OCI-LY3 (cell line): ENCODE data around the gene ST8SIA2.
"Not testable (repeated sequence)": the region's sequence is repeated elsewhere in the genome, so short reads cannot be mapped to it uniquely, and the experiment has no call there.

ENCODE experiments used
- H2AFZ ChIP-seq: fragments of 200-600, 300-600 bp; shearing (Covaris generic); 2 replicates; pipeline ENCODE4 v1.6.0; 2014; ENCODE audit warnings: antibody characterized with exemption, low read depth, low read length
- H3K27ac ChIP-seq: fragments of 200-600, 300-600 bp; sonication (generic); 2 replicates; pipeline ENCODE4 v1.5.1; 2014; ENCODE audit warnings: mild to moderate bottlenecking, low read length, moderate library complexity, mixed read lengths
- H3K27me3 ChIP-seq: fragments of 200-600, 300-600 bp; sonication (generic); 2 replicates; pipeline ENCODE4 v1.6.1; 2014; ENCODE audit warnings: low read depth, low read length, mixed read lengths
- H3K36me3 ChIP-seq: fragments of 200-600, 300-600 bp; sonication (generic); replicated peaks from 2 replicates; pipeline ENCODE3; 2014; ENCODE audit warnings: low read depth, low read length, mixed read lengths
- H3K4me1 ChIP-seq: fragments of 300-600, 200-600 bp; sonication (generic); 2 replicates; pipeline ENCODE4 v1.6.1; 2014; ENCODE audit warnings: low read length, mixed read lengths
- H3K4me2 ChIP-seq: fragments of 200-600, 300-600 bp; sonication (generic); 2 replicates; pipeline ENCODE4 v1.6.1; 2014; ENCODE audit warnings: low read length, mixed read lengths
- H3K4me3 ChIP-seq: fragments of 300-600, 200-600 bp; sonication (generic); 2 replicates; pipeline ENCODE4 v1.5.1; 2014; ENCODE audit warnings: antibody characterized with exemption, mild to moderate bottlenecking, low read length, moderate library complexity
- H3K79me2 ChIP-seq: fragments of 300-600, 200-600 bp; shearing (Covaris generic); 2 replicates; pipeline ENCODE4 v1.6.1; 2014; ENCODE audit warnings: mild to moderate bottlenecking, low read length, mixed read lengths
- H3K9ac ChIP-seq: fragments of 300-600, 200-600 bp; shearing (Covaris generic); 2 replicates; pipeline ENCODE4 v1.6.0; 2014; ENCODE audit warnings: mild to moderate bottlenecking, low read length, moderate library complexity
- H3K9me3 ChIP-seq: fragments of 200-600, 300-600 bp; shearing (Covaris generic); 2 replicates; pipeline ENCODE4 v1.6.1; 2014; ENCODE audit warnings: low read length, mixed read lengths; ENCODE audit not compliant: insufficient read depth
- H4K20me1 ChIP-seq: fragments of 200-600, 300-600 bp; sonication (generic); 2 replicates; pipeline ENCODE4 v1.6.1; 2016; ENCODE audit warnings: low read length, mixed read lengths; ENCODE audit not compliant: insufficient read depth
- EZH2phosphoT487 ChIP-seq: fragments of 200-600 bp; shearing (Covaris generic); IDR thresholded peaks from 2 replicates; pipeline ENCODE4 v1.6.1; 2018; ENCODE audit warnings: antibody characterized with exemption, mixed run types, low read depth
- TF ChIP-seq, protein P1 (sequence below): fragments of 200-600, 300-600 bp; sonication (generic); IDR thresholded peaks from 2 replicates; pipeline ENCODE4 v1.5.1; 2014; ENCODE audit warnings: antibody characterized with exemption, low read length, low read depth

ST8SIA2 gene

DNA sequence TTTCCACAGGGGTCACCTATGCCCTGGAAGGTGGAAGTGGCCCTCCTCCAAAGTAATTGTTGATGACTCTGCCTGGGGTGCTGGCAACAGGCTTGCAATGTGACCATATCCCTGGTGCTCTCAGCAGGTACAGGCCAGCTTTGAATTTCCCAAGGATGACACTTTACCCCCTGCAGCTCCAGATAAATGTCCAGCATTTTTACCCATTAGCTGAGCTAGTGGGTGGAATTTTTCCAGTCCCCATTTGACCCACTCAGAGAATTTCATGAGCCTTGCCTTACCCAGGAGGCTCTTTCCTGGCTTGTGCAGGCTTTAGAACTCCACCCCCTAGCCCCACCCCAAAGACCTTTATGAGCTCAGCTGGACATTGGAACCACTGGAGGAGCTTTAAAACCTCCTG lies 77.6 kb downstream of the ST8SIA2 start:
- Histone ChIP-seq H3K9me3 (no peaks in the 10 kb centered on the region), H3K27ac (no peak overlapping the region), H3K79me2 (no peaks in the 10 kb centered on the region), H3K36me3 (no peaks in the 10 kb centered on the region), H3K9ac (no peak overlapping the region), H3K4me2 (no peak overlapping the region), H3K4me1 (no peaks in the 10 kb centered on the region), H3K4me3 (no peak overlapping the region), H2AFZ (no peak overlapping the region), H4K20me1 (no peaks in the 10 kb centered on the region), H3K27me3 (peaks cover 13% of the 10 kb centered on the region; the same call in 1 of the 2 replicates)
- no peak for TF ChIP-seq EZH2phosphoT487
- TF ChIP-seq, protein P1, sequence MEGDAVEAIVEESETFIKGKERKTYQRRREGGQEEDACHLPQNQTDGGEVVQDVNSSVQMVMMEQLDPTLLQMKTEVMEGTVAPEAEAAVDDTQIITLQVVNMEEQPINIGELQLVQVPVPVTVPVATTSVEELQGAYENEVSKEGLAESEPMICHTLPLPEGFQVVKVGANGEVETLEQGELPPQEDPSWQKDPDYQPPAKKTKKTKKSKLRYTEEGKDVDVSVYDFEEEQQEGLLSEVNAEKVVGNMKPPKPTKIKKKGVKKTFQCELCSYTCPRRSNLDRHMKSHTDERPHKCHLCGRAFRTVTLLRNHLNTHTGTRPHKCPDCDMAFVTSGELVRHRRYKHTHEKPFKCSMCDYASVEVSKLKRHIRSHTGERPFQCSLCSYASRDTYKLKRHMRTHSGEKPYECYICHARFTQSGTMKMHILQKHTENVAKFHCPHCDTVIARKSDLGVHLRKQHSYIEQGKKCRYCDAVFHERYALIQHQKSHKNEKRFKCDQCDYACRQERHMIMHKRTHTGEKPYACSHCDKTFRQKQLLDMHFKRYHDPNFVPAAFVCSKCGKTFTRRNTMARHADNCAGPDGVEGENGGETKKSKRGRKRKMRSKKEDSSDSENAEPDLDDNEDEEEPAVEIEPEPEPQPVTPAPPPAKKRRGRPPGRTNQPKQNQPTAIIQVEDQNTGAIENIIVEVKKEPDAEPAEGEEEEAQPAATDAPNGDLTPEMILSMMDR: no peak

DNA sequence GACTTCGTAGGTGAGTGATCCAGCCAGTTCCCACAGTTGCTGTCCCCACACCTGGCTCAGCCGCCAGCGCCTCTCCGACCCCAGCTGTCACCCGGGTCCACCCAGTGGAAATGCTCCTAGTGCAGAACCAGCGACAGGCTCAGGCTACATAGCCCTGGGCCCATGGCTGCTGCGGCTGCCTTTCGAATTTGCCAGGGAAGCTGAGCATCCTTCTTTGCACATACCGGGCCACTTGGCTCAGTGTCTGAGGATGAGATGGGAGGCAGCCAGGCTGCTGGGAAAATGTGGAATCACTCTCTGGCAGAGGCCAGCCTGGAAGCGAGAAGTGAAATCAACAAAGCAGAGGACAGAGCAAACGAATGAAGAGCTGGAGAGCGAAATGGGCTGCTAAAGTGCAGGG lies 80.1 kb downstream of the ST8SIA2 start:
- no peaks in the 10 kb centered on the region for H3K36me3 ChIP-seq
- H3K27me3 ChIP-seq: peaks cover 17% of the 10 kb centered on the region; the same call in 1 of the 2 replicates
- H3K9ac ChIP-seq: no peak overlapping the region
- H3K4me1 ChIP-seq: no peaks in the 10 kb centered on the region
- H3K9me3 ChIP-seq: no peaks in the 10 kb centered on the region
- H3K4me2 ChIP-seq: no peak overlapping the region
- no peak overlapping the region for H2AFZ ChIP-seq
- H3K27ac ChIP-seq: no peak overlapping the region
- no peak overlapping the region for H3K4me3 ChIP-seq
- TF ChIP-seq EZH2phosphoT487: no peak
- TF ChIP-seq, protein P1: no peak
- no peaks in the 10 kb centered on the region for H4K20me1 ChIP-seq
- no peaks in the 10 kb centered on the region for H3K79me2 ChIP-seq

DNA sequence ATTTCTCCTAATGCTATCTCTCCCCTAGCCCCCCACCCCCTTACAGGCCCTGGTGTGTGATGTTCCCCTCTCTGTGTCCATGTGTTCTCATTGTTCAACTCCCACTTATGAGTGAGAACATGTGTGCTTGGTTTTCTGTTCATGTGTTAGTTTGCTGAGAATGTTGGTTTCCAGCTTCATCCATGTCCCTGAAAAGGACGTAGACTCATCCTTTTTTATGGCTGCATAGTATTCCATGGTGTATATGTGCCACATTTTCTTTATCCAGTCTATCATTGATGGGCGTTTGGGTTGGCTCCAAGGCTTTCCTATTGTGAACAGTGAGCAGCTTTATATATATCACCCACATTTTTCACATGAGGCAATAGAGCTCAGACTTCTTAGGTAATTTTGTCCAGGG lies 86.0 kb downstream of the ST8SIA2 start:
- H3K79me2 ChIP-seq, H3K4me1 ChIP-seq, H3K9ac ChIP-seq, H3K4me2 ChIP-seq, H3K36me3 ChIP-seq, H2AFZ ChIP-seq, H3K4me3 ChIP-seq, H3K9me3 ChIP-seq, H3K27ac ChIP-seq, H3K27me3 ChIP-seq, H4K20me1 ChIP-seq: not testable (repeated sequence)

DNA sequence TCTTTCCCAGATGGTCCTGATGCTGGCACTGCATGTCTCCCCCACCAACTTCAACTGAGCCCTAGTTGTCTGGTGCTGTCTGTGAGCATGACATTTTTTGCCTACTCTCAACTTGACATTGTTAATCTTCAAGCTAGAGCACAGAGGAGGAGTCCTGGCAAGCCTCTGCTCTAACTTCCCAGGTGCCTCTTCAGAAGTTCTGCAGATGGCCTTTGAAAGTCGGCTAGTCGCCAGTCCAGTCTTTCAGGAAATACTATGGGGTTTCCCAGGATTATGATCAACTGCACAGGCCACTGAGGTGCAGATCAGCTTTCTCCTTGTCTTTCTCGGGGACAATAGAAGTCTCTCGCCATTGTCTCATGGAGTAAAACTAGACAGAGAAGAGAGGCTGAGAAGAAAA lies 86.7 kb downstream of the ST8SIA2 start:
- Histone ChIP-seq H4K20me1 (no peaks in the 10 kb centered on the region), H2AFZ (no peak overlapping the region), H3K27me3 (peaks cover 8% of the 10 kb centered on the region), H3K9ac (no peak overlapping the region), H3K4me1 (no peaks in the 10 kb centered on the region), H3K9me3 (no peaks in the 10 kb centered on the region), H3K4me3 (no peak overlapping the region), H3K79me2 (no peaks in the 10 kb centered on the region), H3K27ac (no peak overlapping the region), H3K4me2 (no peak overlapping the region), H3K36me3 (no peaks in the 10 kb centered on the region)
- TF ChIP-seq, protein P1: no peak
- no peak for TF ChIP-seq EZH2phosphoT487

DNA sequence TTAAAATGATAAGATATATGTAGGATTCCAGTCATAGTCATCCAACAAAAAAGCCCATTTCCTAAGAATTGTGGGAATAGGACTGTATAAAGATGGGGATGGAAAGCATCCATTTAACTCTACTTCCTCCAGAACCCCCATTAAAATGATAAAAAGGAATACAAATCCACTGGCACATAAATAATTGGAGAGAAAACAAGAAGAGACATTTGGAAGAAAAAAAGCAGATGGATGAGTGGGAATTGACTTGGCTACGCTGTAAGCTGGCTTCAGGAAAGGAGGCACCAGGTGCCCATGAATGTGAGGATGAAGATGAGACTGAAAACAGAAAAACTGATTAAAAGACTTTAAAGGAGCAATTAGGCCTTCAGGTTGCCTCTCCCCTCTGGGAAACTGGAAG lies 91.8 kb downstream of the ST8SIA2 start:
- Histone ChIP-seq H3K79me2 (no peaks in the 10 kb centered on the region), H3K4me3 (no peak overlapping the region), H3K27ac (no peak overlapping the region), H3K36me3 (no peaks in the 10 kb centered on the region), H3K27me3 (peaks cover 14% of the 10 kb centered on the region), H4K20me1 (no peaks in the 10 kb centered on the region), H2AFZ (no peak overlapping the region), H3K4me2 (no peak overlapping the region), H3K4me1 (no peaks in the 10 kb centered on the region), H3K9me3 (no peaks in the 10 kb centered on the region), H3K9ac (no peak overlapping the region)
- TF ChIP-seq, protein P1: no peak
